H9 (cell line): ENCODE data around the gene KRT27. TPM values are rescaled to one million over a fixed set of nuclear protein-coding genes. Genes with fewer than 3 reads are reported as not detected.
"Not testable (repeated sequence)": the region's sequence is repeated elsewhere in the genome, so short reads cannot be mapped to it uniquely, and the experiment has no call there.

Experiments used
- DNase-seq: peaks from one replicate; pipeline ENCODE4 v3.0.0-alpha.2; 2017
- H2AFZ ChIP-seq: one replicate; pipeline ENCODE4 v1.6.1; 2013; ENCODE audit warnings: mild to moderate bottlenecking, low read length, control low read depth, moderate library complexity
- H2AK5ac ChIP-seq: 2 replicates; pipeline ENCODE4 v1.6.1; 2013; ENCODE audit warnings: low read length, control low read depth, mixed read lengths; ENCODE audit not compliant: insufficient read length
- H2BK120ac ChIP-seq: one replicate; pipeline ENCODE4 v1.6.1; 2013; ENCODE audit warnings: low read depth, mild to moderate bottlenecking, low read length, control low read depth, inconsistent platforms; ENCODE audit not compliant: poor library complexity, severe bottlenecking
- H2BK12ac ChIP-seq: 2 replicates; pipeline ENCODE4 v1.6.1; 2013; ENCODE audit warnings: low read length, control low read depth, mixed read lengths, low read depth; ENCODE audit not compliant: insufficient read length
- H2BK15ac ChIP-seq: 2 replicates; pipeline ENCODE4 v1.6.1; 2013; ENCODE audit warnings: low read depth, low read length, control low read depth
- H2BK20ac ChIP-seq: one replicate; pipeline ENCODE4 v1.6.1; 2013; ENCODE audit warnings: low read depth, mild to moderate bottlenecking, low read length, control low read depth, inconsistent platforms; ENCODE audit not compliant: poor library complexity, severe bottlenecking
- H2BK5ac ChIP-seq: 2 replicates; pipeline ENCODE4 v1.6.1; 2013; ENCODE audit warnings: low read length, control low read depth, mixed read lengths; ENCODE audit not compliant: insufficient read length
- H3K14ac ChIP-seq: 2 replicates; pipeline ENCODE4 v1.6.1; 2013; ENCODE audit warnings: low read length, control low read depth; ENCODE audit not compliant: insufficient read depth
- H3K18ac ChIP-seq: 2 replicates; pipeline ENCODE4 v1.6.1; 2013; ENCODE audit warnings: low read depth, mild to moderate bottlenecking, mixed read lengths, low read length, control low read depth; ENCODE audit not compliant: insufficient read length
- H3K23ac ChIP-seq: 2 replicates; pipeline ENCODE4 v1.6.1; 2013; ENCODE audit warnings: low read length, control low read depth, mixed read lengths, low read depth; ENCODE audit not compliant: insufficient read length
- H3K23me2 ChIP-seq: 2 replicates; pipeline ENCODE4 v1.6.1; 2013; ENCODE audit warnings: low read depth, mild to moderate bottlenecking, mixed read lengths, low read length, control low read depth; ENCODE audit not compliant: insufficient read length, poor library complexity, severe bottlenecking
- H3K27ac ChIP-seq: 2 replicates; pipeline ENCODE4 v1.5.1; 2013; ENCODE audit warnings: low read length, control low read depth, mixed read lengths, low read depth; ENCODE audit not compliant: insufficient read length
- H3K27me3 ChIP-seq: 2 replicates; pipeline ENCODE4 v1.6.1; 2013; ENCODE audit warnings: low read length, control low read depth, inconsistent platforms; ENCODE audit not compliant: insufficient read depth
- H3K4ac ChIP-seq: 2 replicates; pipeline ENCODE4 v1.6.1; 2013; ENCODE audit warnings: low read depth, mild to moderate bottlenecking, control low read depth, inconsistent platforms, low read length, moderate library complexity
- H3K4me1 ChIP-seq: 2 replicates; pipeline ENCODE4 v1.6.1; 2013; ENCODE audit warnings: low read length, control low read depth, inconsistent platforms; ENCODE audit not compliant: insufficient read depth
- H3K4me2 ChIP-seq: 2 replicates; pipeline ENCODE4 v1.6.1; 2013; ENCODE audit warnings: low read length, control low read depth, mixed read lengths; ENCODE audit not compliant: insufficient read length, insufficient read depth
- H3K56ac ChIP-seq: 2 replicates; pipeline ENCODE4 v1.6.1; 2013; ENCODE audit warnings: low read depth, mild to moderate bottlenecking, mixed read lengths, low read length, control low read depth; ENCODE audit not compliant: insufficient read length
- H3K79me1 ChIP-seq: 2 replicates; pipeline ENCODE4 v1.6.1; 2013; ENCODE audit warnings: low read depth, mild to moderate bottlenecking, moderate library complexity, low read length, control low read depth, inconsistent platforms; ENCODE audit not compliant: insufficient read depth, poor library complexity, severe bottlenecking
- H3K79me2 ChIP-seq: 2 replicates; pipeline ENCODE4 v1.6.1; 2013; ENCODE audit warnings: low read length, control low read depth, inconsistent platforms; ENCODE audit not compliant: insufficient read depth
- H3K9ac ChIP-seq: 2 replicates; pipeline ENCODE4 v1.6.1; 2013; ENCODE audit warnings: low read length, control low read depth, mixed read lengths; ENCODE audit not compliant: insufficient read length; ENCODE audit errors: extremely low read depth
- H3K9me3 ChIP-seq: one replicate; pipeline ENCODE4 v1.6.1; 2013; ENCODE audit warnings: low read depth, low read length, inconsistent platforms; ENCODE audit not compliant: control insufficient read depth
- H3T11ph ChIP-seq: one replicate; pipeline ENCODE4 v1.6.1; 2013; ENCODE audit warnings: mild to moderate bottlenecking, low read length, control low read depth, inconsistent platforms
- H4K20me1 ChIP-seq: one replicate; pipeline ENCODE4 v1.6.1; 2013; ENCODE audit not compliant: control insufficient read depth, insufficient read length, insufficient read depth
- H4K5ac ChIP-seq: 2 replicates; pipeline ENCODE4 v1.6.1; 2013; ENCODE audit warnings: low read depth, mild to moderate bottlenecking, mixed read lengths, low read length, control low read depth; ENCODE audit not compliant: insufficient read length
- H4K8ac ChIP-seq: replicated peaks from 2 replicates; pipeline ENCODE4 v1.6.1; 2013; ENCODE audit warnings: low read length, control low read depth, mixed read lengths, low read depth; ENCODE audit not compliant: insufficient read length
- H4K91ac ChIP-seq: 2 replicates; pipeline ENCODE4 v1.6.1; 2013; ENCODE audit warnings: low read depth, mild to moderate bottlenecking, moderate library complexity, mixed read lengths, low read length, control low read depth; ENCODE audit not compliant: insufficient read length
- H3K27ac Mint-ChIP-seq, 3 experiments: 2 replicates in 2 of 3; 3 replicates in 1 of 3; pipeline ENCODE4 v1.8.0; 2020 to 2021; ENCODE audit warnings: mixed read lengths in 3 of 3, mild to moderate bottlenecking in 1 of 3, moderate library complexity in 1 of 3
- H3K27me3 Mint-ChIP-seq: 2 replicates; pipeline ENCODE4 v1.8.0; 2021; ENCODE audit warnings: low read depth, mild to moderate bottlenecking, moderate library complexity, mixed read lengths
- H3K36me3 Mint-ChIP-seq, 3 experiments: 2 replicates in 2 of 3; 3 replicates in 1 of 3; pipeline ENCODE4 v1.8.0; 2020 to 2021; ENCODE audit warnings: low read depth in 3 of 3, mixed read lengths in 3 of 3; ENCODE audit not compliant: insufficient read depth in 1 of 3
- H3K4me1 Mint-ChIP-seq, 2 experiments: 2 replicates each; pipeline ENCODE4 v1.8.0; 2020; ENCODE audit warnings: mixed read lengths in 2 of 2
- H3K4me3 Mint-ChIP-seq, 2 experiments: 2 replicates in 1 of 2; 3 replicates in 1 of 2; pipeline ENCODE4 v1.8.0; 2020 to 2021; ENCODE audit warnings: mild to moderate bottlenecking in 2 of 2, mixed read lengths in 2 of 2, moderate library complexity in 1 of 2
- H3K9me3 Mint-ChIP-seq, 2 experiments: 2 replicates in 1 of 2; 3 replicates in 1 of 2; pipeline ENCODE4 v1.8.0; 2020; ENCODE audit warnings: mild to moderate bottlenecking in 2 of 2, mixed read lengths in 2 of 2, moderate library complexity in 1 of 2
- WGBS: extraction: QIAGEN DNeasy Blood & Tissue Kit; methylation state at CpG from one replicate; pipeline ENCODE4 v1.1.7; 2013; ENCODE audit warnings: missing lambda C conversion rate, low lambda C conversion rate, mixed read lengths; ENCODE audit not compliant: insufficient read length; ENCODE audit errors: extremely low coverage; 5-methylcytosine and 5-hydroxymethylcytosine counted together
- total RNA-seq: library from RNA; stranded (reverse); gene quantifications from 2 replicates; pipeline ENCODE4 v1.2.1, GENCODE V29; 2021
- TF ChIP-seq, protein P1 (sequence below): fragments of 200-600 bp; sonication (generic); conservative IDR thresholded peaks from 3 replicates; pipeline ENCODE4 v1.8.0; 2021; ENCODE audit warnings: antibody characterized with exemption, mild to moderate bottlenecking

KRT27 gene
- total RNA-seq, 1 experiment from 2014 or later, result not detected

DNA sequence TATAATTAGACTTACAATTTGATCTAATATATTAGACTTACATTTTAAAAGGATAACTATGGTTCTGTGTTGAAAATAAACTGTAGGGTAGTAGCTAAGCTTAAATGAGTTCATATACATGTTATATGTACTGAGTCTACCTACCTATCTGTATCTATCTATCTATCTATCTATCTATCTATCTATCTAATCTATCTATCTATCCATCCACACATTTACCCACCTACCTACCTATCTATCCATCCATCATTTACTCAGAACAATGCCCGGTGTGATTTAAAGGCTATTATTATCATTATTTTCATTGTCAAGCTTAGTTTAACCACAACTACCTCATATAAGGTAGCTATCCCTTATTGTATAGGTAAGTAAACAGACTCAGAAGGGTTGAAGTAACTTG lies 33.0 kb upstream of the KRT27 start:
- Mint-ChIP-seq H3K4me1 (peaks cover 0 to 8% of the 10 kb centered on the region in 2 experiments; a peak in 1 of 4 replicates), H3K27me3 (peaks cover 77% of the 10 kb centered on the region)

DNA sequence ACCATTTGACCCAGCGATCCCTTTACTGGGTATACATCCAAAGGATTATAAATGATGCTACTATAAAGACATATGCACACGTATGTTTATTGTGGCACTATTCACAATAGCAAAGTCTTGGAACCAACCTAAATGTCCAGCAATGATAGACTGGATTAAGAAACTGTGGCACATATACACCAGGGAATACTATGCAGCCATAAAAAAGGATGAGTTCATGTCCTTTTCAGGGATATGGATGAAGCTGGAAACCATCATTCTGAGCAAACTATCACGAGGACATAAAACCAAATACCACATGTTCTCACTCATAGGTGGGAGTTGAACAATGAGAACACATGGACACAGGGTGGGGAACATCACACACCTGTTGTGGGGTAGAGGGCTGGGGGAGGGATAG lies 32.3 kb upstream of the KRT27 start:
- not testable (repeated sequence) for DNase-seq, H3K23ac ChIP-seq, H3K4me3 Mint-ChIP-seq, H3K9ac ChIP-seq, H3T11ph ChIP-seq, H3K27ac Mint-ChIP-seq, H4K91ac ChIP-seq, H4K8ac ChIP-seq, H3K27ac ChIP-seq, H2BK15ac ChIP-seq, H3K4me1 Mint-ChIP-seq, H3K14ac ChIP-seq, H3K4me2 ChIP-seq, H3K79me1 ChIP-seq, H2BK120ac ChIP-seq, H3K18ac ChIP-seq, H3K4me1 ChIP-seq, H4K20me1 ChIP-seq, H3K9me3 Mint-ChIP-seq, H4K5ac ChIP-seq, H3K56ac ChIP-seq, H2AK5ac ChIP-seq, H2BK20ac ChIP-seq, H3K79me2 ChIP-seq, H3K4ac ChIP-seq, H3K27me3 ChIP-seq, H2BK5ac ChIP-seq, H2BK12ac ChIP-seq, H3K23me2 ChIP-seq, H2AFZ ChIP-seq, H3K9me3 ChIP-seq
- H3K36me3 Mint-ChIP-seq, result peaks cover 0 to 10% (median 8%) of the 10 kb centered on the region in 3 experiments; a peak in 5 of 7 replicates
- WGBS, result no CpG with 5 or more reads among the region's 3 CpGs
- peaks cover 77% of the 10 kb centered on the region for H3K27me3 Mint-ChIP-seq

More for the DNA sequence above, 33.0 kb upstream of the KRT27 start:
- H4K91ac ChIP-seq, result no peak overlapping the region
- no peak overlapping the region for H3K4me2 ChIP-seq
- no peak overlapping the region for H3K9ac ChIP-seq
- H3K23ac ChIP-seq, result no peak overlapping the region
- Mint-ChIP-seq H3K4me3 (no peak overlapping the region), H3K9me3 (no peaks in the 10 kb centered on the region), H3K27ac (no peak overlapping the region), H3K36me3 (peaks cover 0 to 10% (median 8%) of the 10 kb centered on the region in 3 experiments; a peak in 5 of 7 replicates)
- no CpG with 5 or more reads among the region's 1 CpG for WGBS
- no peaks in the 10 kb centered on the region for H4K20me1 ChIP-seq
- H4K8ac ChIP-seq, result no peak overlapping the region
- H2BK20ac ChIP-seq, result no peak overlapping the region
- no peak overlapping the region for H2BK5ac ChIP-seq
- no peaks in the 10 kb centered on the region for H3K4me1 ChIP-seq
- no peak overlapping the region for H3K4ac ChIP-seq
- H3K18ac ChIP-seq, result no peak overlapping the region
- TF ChIP-seq, protein P1, sequence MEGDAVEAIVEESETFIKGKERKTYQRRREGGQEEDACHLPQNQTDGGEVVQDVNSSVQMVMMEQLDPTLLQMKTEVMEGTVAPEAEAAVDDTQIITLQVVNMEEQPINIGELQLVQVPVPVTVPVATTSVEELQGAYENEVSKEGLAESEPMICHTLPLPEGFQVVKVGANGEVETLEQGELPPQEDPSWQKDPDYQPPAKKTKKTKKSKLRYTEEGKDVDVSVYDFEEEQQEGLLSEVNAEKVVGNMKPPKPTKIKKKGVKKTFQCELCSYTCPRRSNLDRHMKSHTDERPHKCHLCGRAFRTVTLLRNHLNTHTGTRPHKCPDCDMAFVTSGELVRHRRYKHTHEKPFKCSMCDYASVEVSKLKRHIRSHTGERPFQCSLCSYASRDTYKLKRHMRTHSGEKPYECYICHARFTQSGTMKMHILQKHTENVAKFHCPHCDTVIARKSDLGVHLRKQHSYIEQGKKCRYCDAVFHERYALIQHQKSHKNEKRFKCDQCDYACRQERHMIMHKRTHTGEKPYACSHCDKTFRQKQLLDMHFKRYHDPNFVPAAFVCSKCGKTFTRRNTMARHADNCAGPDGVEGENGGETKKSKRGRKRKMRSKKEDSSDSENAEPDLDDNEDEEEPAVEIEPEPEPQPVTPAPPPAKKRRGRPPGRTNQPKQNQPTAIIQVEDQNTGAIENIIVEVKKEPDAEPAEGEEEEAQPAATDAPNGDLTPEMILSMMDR, result no peak
- H3K27ac ChIP-seq, result no peak overlapping the region
- H3K56ac ChIP-seq, result no peak overlapping the region
- H3T11ph ChIP-seq, result no peak overlapping the region
- H2BK120ac ChIP-seq, result no peak overlapping the region
- no peak overlapping the region for H3K14ac ChIP-seq
- peaks cover 1% of the 10 kb centered on the region; the same call in 1 of the 2 replicates for H3K27me3 ChIP-seq
- H3K9me3 ChIP-seq, result no peaks in the 10 kb centered on the region
- no peak for DNase-seq
- H2AFZ ChIP-seq, result no peak overlapping the region
- no peaks in the 10 kb centered on the region for H3K79me2 ChIP-seq
- no peak overlapping the region for H2AK5ac ChIP-seq
- H2BK12ac ChIP-seq, result no peak overlapping the region
- peaks cover 3% of the 10 kb centered on the region for H3K23me2 ChIP-seq
- H4K5ac ChIP-seq, result no peak overlapping the region
- H3K79me1 ChIP-seq, result no peaks in the 10 kb centered on the region
- no peak overlapping the region for H2BK15ac ChIP-seq
